Liver (tissue), 2 donors: ENCODE measurements around the gene NUP153.

Experiments
- CTCF ChIP-seq: fragments of 150-350 bp; IDR thresholded peaks from 2 replicates; pipeline ENCODE4 v1.5.1; 2017; ENCODE audit warnings: improper control_type of control experiment, low read depth, low read length; ENCODE audit not compliant: missing input control
- FOXA1 ChIP-seq: IDR thresholded peaks from 2 replicates; pipeline ENCODE4 v1.6.1; 2016; ENCODE audit warnings: antibody characterized with exemption
- TF ChIP-seq, protein P1 (sequence below): IDR thresholded peaks from 2 replicates; pipeline ENCODE4 v1.6.1; 2016; ENCODE audit warnings: antibody characterized with exemption, mild to moderate bottlenecking
- TF ChIP-seq, protein P2 (sequence below): IDR thresholded peaks from 2 replicates; pipeline ENCODE4 v1.6.1; 2016; ENCODE audit warnings: antibody characterized with exemption
- TF ChIP-seq, protein P3 (sequence below): IDR thresholded peaks from 2 replicates; pipeline ENCODE4 v1.6.1; 2016; ENCODE audit warnings: antibody characterized with exemption
- donor health status: healthy.

DNA sequence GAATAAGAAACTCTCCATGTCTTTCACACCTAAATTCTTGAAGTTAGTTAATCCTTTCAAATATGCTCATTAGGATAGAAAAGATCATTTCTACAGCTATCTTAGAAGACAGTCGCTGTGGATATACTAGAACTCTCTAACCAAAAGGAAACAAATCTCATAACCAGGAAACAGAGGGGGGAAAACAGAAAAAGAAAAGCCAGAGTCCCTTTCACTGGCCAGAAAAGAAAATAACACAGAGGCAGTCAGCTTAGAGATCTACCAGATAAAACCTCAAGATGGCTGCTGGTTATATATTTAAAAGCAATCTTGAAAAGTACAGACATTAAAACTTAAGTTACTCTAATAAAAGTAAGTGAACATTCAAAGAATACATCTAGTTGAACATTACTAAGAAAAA lies 19.6 kb downstream of the NUP153 start:
- TF ChIP-seq CTCF (no peak), FOXA1 (no peak)
- TF ChIP-seq, protein P1, sequence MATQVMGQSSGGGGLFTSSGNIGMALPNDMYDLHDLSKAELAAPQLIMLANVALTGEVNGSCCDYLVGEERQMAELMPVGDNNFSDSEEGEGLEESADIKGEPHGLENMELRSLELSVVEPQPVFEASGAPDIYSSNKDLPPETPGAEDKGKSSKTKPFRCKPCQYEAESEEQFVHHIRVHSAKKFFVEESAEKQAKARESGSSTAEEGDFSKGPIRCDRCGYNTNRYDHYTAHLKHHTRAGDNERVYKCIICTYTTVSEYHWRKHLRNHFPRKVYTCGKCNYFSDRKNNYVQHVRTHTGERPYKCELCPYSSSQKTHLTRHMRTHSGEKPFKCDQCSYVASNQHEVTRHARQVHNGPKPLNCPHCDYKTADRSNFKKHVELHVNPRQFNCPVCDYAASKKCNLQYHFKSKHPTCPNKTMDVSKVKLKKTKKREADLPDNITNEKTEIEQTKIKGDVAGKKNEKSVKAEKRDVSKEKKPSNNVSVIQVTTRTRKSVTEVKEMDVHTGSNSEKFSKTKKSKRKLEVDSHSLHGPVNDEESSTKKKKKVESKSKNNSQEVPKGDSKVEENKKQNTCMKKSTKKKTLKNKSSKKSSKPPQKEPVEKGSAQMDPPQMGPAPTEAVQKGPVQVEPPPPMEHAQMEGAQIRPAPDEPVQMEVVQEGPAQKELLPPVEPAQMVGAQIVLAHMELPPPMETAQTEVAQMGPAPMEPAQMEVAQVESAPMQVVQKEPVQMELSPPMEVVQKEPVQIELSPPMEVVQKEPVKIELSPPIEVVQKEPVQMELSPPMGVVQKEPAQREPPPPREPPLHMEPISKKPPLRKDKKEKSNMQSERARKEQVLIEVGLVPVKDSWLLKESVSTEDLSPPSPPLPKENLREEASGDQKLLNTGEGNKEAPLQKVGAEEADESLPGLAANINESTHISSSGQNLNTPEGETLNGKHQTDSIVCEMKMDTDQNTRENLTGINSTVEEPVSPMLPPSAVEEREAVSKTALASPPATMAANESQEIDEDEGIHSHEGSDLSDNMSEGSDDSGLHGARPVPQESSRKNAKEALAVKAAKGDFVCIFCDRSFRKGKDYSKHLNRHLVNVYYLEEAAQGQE, result no peak
- TF ChIP-seq, protein P2, sequence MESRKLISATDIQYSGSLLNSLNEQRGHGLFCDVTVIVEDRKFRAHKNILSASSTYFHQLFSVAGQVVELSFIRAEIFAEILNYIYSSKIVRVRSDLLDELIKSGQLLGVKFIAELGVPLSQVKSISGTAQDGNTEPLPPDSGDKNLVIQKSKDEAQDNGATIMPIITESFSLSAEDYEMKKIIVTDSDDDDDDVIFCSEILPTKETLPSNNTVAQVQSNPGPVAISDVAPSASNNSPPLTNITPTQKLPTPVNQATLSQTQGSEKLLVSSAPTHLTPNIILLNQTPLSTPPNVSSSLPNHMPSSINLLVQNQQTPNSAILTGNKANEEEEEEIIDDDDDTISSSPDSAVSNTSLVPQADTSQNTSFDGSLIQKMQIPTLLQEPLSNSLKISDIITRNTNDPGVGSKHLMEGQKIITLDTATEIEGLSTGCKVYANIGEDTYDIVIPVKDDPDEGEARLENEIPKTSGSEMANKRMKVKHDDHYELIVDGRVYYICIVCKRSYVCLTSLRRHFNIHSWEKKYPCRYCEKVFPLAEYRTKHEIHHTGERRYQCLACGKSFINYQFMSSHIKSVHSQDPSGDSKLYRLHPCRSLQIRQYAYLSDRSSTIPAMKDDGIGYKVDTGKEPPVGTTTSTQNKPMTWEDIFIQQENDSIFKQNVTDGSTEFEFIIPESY, result no peak
- TF ChIP-seq, protein P3, sequence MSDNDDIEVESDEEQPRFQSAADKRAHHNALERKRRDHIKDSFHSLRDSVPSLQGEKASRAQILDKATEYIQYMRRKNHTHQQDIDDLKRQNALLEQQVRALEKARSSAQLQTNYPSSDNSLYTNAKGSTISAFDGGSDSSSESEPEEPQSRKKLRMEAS, result no peak
